Left lung (tissue), 10 donors: ENCODE measurements around the gene INS. TPM values are rescaled to one million over a fixed set of nuclear protein-coding genes. Genes with fewer than 3 reads are reported as not detected.

Experiments used
- ATAC-seq: fragments of 200-7000 bp; cut with Tn5 transposase; one replicate; pipeline ENCODE4 v1.9.1; 2020; ENCODE audit warnings: moderate library complexity
- DNase-seq, 4 donors: peaks; one replicate each; pipeline ENCODE4 v3.0.0-alpha.2; 2013 to 2020
- H3K27ac ChIP-seq, 2 donors: fragments of 200-600 bp; sonication (generic) in 1 of 2; one replicate each; pipeline versions ENCODE4 v1.5.0 to v1.8.0; 2020 to 2021
- H3K27me3 ChIP-seq, 2 donors: fragments of 200-600 bp; sonication (generic) in 1 of 2; one replicate each; pipeline versions ENCODE4 v1.5.0 to v1.8.0; 2020 to 2021
- H3K36me3 ChIP-seq, 2 donors: fragments of 200-600 bp; sonication (generic) in 1 of 2; one replicate each; pipeline versions ENCODE4 v1.5.0 to v1.8.0; 2020 to 2021
- H3K4me1 ChIP-seq, 2 donors: fragments of 200-600 bp; one replicate each; pipeline ENCODE4 v1.8.0; 2021
- H3K4me3 ChIP-seq, 2 donors: fragments of 200-600 bp; sonication (generic) in 1 of 2; one replicate each; pipeline versions ENCODE4 v1.5.0 to v1.8.0; 2020 to 2021; ENCODE audit warnings: mild to moderate bottlenecking in 1 of 2
- H3K9me3 ChIP-seq, 2 donors: fragments of 200-600 bp; sonication (generic) in 1 of 2; one replicate each; pipeline versions ENCODE4 v1.5.0 to v1.8.0; 2020 to 2021
- CTCF ChIP-seq, 2 donors: fragments of 200-600 bp; sonication (generic) in 1 of 2; IDR thresholded peaks; one replicate each; pipeline versions ENCODE4 v1.5.0 to v1.8.0; 2021; ENCODE audit warnings: antibody characterized with exemption in 2 of 2
- intact Hi-C, 2 donors: fragments of 100-400 bp; cut with DNase I; formaldehyde crosslinking; loops; one replicate each; pipeline versions ENCODE4 v1.11.2 to v1.14.2; 2022
- polyA plus RNA-seq, 6 donors: library from polyadenylated mRNA; unstranded; fragments of 120-200 nt; gene quantifications; one replicate each; pipeline ENCODE4 v1.2.1, GENCODE V29; 2013; ENCODE audit not compliant: insufficient read length in 6 of 6
- total RNA-seq, 2 donors: library from RNA; stranded (reverse); fragmentation: NEBNext Ultra II Directional; extraction: Animal tissue kit (Norgen Biotek cat#: 25700); gene quantifications; one replicate each; pipeline ENCODE4 v1.2.1, GENCODE V29; 2021
- donor health status: DM: no; HTN: yes; CAD: no.
- donor health status: DM: no; HTN: no; CAD: no.

The INS gene
- total and polyA plus RNA-seq, 8 donors = not detected

GRCh38 chr11:2140411-2141400, 20.3 kb downstream of the INS start:
- peak in 1 of 4 donors; percentile 68 for DNase-seq
- no peaks in the 10 kb centered on the region for H3K9me3 ChIP-seq
- peaks cover 76 to 100% of the 10 kb centered on the region in 2 donors for H3K27me3 ChIP-seq
- TF ChIP-seq CTCF (IDR thresholded peaks at IDR 0.05) = no peak
- no peak overlapping the region for H3K27ac ChIP-seq
- H3K4me1 ChIP-seq = peaks cover 0 to 30% of the 10 kb centered on the region in 2 donors
- intact Hi-C loops = no loop called here
- no peak for ATAC-seq
- H3K4me3 ChIP-seq = no peak overlapping the region
- no peaks in the 10 kb centered on the region for H3K36me3 ChIP-seq

- peak in 1 of 4 donors; percentile 64 for DNase-seq
- ATAC-seq = no peak
- Histone ChIP-seq H3K9me3 (no peaks in the 10 kb centered on the region), H3K27me3 (peaks cover 67 to 100% of the 10 kb centered on the region in 2 donors), H3K36me3 (no peaks in the 10 kb centered on the region), H3K4me1 (peaks cover 0 to 30% of the 10 kb centered on the region in 2 donors), H3K27ac (no peak overlapping the region), H3K4me3 (no peak overlapping the region)
- intact Hi-C loops = no loop called here
- no peak for TF ChIP-seq CTCF (IDR thresholded peaks at IDR 0.05)
These were observed 21.2 kb downstream of the INS start for GRCh38 chr11:2139621-2140337.

GRCh38 chr11:2139123-2139521, 21.9 kb downstream of the INS start, which contains the start of gene IGF2:
Gene IGF2, minus strand, starts transcription at chr11:2139389. Its CDS starts 3,866 bp downstream, at chr11:2135523.
- Histone ChIP-seq H3K36me3 (no peaks in the 10 kb centered on the region), H3K27me3 (peaks cover 60 to 100% of the 10 kb centered on the region in 2 donors), H3K9me3 (no peaks in the 10 kb centered on the region), H3K4me1 (peaks cover 0 to 28% of the 10 kb centered on the region in 2 donors), H3K27ac (no peak within 1 kb of the TSS), H3K4me3 (no peak within 1 kb of the TSS)
- no peak for ATAC-seq
- intact Hi-C loops = no loop called here
- no peak for DNase-seq
- TF ChIP-seq CTCF (IDR thresholded peaks at IDR 0.05) = no peak

- peaks cover 0 to 22% of the 10 kb centered on the region in 2 donors for H3K4me1 ChIP-seq
- intact Hi-C loops = no loop called here
- no peak for ATAC-seq
- peak in 1 of 4 donors; percentile 71 for DNase-seq
- no peaks in the 10 kb centered on the region for H3K36me3 ChIP-seq
- no peaks in the 10 kb centered on the region for H3K9me3 ChIP-seq
- H3K27me3 ChIP-seq = peaks cover 55 to 100% of the 10 kb centered on the region in 2 donors
- no peak overlapping the region for H3K27ac ChIP-seq
- no peak for TF ChIP-seq CTCF (IDR thresholded peaks at IDR 0.05)
- no peak overlapping the region for H3K4me3 ChIP-seq
These were observed 22.4 kb downstream of the INS start for GRCh38 chr11:2138431-2139122.
